NCI-H774 (cell line): ENCODE results near the gene MMEL1.
"Not testable (repeated sequence)": the region's sequence is repeated elsewhere in the genome, so short reads cannot be mapped to it uniquely, and the experiment has no call there.

Experiments
- DNase-seq: peaks from one replicate; lab custom pipeline; 2025; lab: John Stamatoyannopoulos, UW

Gene MMEL1, protein sequence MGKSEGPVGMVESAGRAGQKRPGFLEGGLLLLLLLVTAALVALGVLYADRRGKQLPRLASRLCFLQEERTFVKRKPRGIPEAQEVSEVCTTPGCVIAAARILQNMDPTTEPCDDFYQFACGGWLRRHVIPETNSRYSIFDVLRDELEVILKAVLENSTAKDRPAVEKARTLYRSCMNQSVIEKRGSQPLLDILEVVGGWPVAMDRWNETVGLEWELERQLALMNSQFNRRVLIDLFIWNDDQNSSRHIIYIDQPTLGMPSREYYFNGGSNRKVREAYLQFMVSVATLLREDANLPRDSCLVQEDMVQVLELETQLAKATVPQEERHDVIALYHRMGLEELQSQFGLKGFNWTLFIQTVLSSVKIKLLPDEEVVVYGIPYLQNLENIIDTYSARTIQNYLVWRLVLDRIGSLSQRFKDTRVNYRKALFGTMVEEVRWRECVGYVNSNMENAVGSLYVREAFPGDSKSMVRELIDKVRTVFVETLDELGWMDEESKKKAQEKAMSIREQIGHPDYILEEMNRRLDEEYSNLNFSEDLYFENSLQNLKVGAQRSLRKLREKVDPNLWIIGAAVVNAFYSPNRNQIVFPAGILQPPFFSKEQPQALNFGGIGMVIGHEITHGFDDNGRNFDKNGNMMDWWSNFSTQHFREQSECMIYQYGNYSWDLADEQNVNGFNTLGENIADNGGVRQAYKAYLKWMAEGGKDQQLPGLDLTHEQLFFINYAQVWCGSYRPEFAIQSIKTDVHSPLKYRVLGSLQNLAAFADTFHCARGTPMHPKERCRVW

DNA sequence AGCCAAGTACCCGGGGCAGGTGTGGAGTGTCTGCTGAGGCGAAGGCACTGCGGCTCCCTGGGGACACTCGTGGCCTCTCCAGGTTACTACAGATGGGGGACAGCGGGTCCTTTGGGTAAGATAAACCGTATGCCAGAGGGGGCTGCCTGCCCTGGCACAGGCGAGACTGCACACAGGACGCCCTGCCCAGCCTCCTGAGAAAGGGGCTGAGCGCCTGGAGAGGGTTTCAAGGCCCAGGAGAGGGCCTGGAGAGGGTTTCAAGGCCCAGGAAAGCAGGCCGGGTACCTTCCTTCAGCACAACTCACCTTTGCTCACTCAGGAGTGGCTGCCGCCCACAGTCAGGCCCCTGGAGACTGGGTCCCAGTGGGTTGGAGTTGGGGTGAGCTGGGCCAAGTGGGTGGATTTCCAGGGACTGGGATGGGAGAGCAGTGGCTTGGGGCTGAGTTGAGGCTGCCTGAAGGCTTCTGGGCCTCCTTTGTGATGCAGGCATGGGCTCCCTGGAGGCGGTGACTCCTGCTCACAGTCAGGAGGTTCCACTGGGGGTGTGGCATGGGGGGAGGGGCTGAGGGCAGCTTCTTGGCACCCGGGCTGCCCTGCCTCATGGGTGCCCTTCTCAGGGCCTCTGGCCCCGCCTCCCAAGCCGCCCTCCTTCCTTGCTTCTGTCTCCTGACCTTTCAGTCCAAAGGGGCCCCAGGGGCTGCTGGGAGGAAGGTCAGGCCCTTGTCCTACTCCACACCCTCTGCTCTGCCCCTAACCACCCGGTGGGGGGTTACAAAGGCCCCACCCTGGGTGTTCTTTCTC lies at the start of gene MMEL1:
Gene MMEL1, minus strand, starts transcription at position 456 of the 801 bp plus-strand sequence. CDS start 3,532 bp downstream, outside the sequence.
- no peak for DNase-seq

DNA sequence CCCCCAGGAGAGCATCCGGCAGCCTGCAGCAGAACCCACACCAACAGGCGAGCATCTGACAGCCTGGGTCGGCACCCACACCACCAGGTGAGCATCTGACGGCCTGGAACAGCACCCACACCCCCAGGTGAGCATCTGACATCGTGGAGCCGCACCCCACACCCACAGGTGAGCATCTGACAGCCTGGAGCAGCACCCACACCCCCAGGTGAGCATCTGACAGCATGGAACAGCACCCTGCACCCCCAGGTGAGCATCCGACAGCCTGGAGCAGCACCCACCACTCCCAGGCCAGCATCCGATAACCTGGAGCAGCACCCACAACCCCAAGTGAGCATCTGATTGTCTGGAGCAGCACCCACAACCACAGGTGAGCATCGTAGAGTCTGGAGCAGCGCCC lies 43.9 kb upstream of the MMEL1 start:
- DNase-seq, result not testable (repeated sequence)

DNA sequence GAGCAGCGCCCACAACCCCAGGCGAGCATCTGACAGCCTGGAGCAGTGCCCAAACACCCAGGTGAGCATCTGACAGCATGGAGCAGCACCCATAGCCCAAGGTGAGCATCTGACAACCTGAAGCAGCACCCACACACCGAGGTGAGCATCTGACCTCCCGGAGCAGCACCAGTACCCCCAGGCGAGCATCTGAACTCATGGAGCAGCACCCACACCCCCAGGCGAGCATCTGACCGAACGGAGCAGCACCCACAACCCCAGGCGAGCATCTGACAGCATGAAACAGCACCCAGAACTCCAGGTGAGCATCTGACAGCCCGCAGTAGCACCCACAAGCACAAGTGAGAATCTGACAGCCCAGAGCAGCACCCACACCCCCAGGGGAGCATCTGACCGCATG lies 38.8 kb upstream of the MMEL1 start:
- DNase-seq, result not testable (repeated sequence)

DNA sequence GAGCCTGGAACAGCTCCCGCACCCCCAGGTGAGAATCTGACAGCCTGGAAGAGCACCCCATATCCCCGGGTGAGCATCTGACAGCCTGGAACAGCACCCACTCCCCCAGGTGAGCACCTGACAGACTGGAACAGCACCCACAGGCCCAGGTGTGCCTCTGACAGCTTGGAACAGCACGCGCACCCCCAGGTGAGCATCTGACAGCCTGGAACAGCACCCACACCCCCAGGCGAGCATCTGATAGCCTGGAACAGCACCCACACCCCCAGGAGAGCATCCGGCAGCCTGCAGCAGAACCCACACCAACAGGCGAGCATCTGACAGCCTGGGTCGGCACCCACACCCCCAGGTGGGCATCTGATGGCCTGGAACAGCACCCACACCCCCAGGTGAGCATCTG lies 27.0 kb upstream of the MMEL1 start:
- DNase-seq, result not testable (repeated sequence)

DNA sequence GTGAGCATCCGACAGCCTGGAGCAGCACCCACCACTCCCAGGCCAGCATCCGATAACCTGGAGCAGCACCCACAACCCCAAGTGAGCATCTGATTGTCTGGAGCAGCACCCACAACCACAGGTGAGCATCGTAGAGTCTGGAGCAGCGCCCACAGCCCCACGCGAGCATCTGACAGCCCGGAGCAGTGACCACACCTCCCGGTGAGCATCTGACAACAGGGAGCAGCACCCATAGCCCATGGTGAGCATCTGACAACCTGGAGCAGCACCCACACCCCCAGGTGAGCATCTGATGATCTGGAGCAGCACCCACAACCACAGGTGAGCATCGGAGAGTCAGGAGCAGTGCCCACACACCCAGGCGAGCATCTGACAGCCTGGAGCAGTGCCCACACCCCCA lies 25.1 kb upstream of the MMEL1 start:
- not testable (repeated sequence) for DNase-seq

DNA sequence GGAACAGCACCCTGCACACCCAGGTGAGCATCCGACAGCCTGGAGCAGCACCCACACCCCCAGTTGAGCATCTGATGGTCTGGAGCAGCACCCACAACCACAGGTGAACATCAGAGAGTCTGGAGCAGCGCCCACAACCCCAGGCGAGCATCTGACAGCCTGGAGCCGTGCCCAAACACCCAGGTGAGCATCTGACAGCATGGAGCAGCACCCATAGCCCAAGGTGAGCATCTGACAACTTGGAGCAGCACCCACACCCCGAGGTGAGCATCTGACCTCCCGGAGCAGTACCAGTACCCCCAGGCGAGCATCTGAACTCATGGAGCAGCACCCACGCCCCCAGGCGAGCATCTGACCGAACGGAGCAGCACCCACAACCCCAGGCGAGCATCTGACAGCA lies 24.3 kb upstream of the MMEL1 start:
- not testable (repeated sequence) for DNase-seq

DNA sequence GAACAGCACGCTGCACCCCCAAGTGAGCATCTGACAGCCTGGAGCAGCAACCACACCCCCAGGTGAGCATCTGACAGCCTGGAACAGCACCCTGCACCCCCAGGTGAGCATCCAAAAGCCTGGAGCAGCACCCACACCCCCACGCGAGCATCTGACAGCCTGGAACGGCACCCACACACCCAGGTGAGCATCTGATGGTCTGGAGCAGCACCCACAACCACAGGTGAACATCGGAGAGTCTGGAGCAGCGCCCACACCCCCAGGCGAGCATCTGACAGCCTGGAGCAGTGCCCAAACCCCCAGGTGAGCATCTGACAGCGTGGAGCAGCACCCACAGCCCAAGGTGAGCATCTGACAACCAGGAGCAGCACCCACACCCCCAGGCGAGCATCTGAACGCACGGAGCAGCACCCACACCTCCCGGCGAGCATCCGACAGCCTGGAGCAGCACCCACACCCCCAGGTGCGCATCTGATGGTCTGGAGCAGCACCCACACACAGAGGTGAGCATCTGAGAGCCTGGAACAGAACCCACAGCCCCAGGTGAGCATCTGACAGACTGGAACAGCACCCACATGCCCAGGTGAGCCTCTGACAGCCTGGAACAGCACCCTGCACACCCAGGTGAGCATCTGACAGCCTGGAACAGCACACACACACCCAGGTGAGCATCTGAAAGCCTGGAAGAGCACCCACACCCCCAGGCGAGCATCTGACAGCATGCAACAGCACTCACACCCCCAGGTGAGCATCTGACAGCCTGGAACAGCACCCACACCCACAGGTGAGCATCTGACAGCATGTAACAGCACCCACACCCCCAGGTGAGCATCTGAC lies 23.0 kb upstream of the MMEL1 start:
- not testable (repeated sequence) for DNase-seq

DNA sequence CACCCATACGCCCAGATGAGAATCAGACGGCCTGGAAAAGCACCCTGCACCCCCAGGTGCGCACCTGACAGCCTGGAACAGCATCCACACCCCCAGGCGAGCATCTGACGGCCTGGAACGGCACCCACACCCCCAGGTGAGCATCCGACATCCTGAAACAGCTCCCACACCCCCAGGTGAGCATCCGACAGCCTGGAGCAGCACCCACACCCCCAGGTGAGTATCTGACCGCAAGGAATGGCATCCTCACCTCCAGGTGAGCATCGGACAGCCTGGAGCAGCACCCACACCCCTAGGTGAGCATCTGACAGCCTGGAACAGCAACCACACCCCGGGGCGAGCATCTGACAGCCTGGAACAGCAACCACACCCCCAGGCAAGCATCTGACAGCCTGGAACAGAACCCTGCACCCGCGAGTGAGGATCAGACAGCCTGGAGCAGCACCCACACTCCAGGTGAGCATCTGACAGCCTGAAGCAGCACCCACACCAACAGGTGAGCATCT lies 21.7 kb upstream of the MMEL1 start:
- not testable (repeated sequence) for DNase-seq

DNA sequence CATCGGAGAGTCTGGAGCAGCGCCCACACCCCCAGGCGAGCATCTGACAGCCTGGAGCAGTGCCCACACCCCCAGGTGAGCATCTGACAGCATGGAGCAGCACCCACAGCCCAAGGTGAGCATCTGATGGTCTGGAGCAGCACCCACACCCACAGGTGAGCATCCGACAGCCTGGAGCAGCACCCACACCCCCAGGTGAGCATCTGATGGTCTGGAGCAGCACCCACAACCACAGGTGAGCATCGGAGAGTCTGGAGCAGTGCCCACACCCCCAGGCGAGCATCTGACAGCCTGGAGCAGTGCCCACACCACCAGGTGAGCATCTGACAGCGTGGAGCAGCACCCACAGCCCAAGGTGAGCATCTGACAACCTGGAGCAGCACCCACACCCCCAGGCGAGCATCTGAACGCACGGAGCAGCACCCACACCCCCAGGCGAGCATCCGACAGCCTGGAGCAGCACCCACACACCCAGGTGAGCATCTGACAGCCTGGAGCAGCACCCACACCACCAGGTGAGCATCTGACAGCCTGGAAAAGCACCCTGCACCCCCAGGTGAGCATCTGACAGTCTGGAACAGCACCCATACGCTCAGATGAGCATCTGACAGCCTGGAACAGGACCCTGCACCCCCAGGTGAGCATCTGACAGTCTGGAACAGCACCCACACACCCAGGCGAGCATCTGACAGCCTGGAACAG lies 21.1 kb upstream of the MMEL1 start:
- not testable (repeated sequence) for DNase-seq

DNA sequence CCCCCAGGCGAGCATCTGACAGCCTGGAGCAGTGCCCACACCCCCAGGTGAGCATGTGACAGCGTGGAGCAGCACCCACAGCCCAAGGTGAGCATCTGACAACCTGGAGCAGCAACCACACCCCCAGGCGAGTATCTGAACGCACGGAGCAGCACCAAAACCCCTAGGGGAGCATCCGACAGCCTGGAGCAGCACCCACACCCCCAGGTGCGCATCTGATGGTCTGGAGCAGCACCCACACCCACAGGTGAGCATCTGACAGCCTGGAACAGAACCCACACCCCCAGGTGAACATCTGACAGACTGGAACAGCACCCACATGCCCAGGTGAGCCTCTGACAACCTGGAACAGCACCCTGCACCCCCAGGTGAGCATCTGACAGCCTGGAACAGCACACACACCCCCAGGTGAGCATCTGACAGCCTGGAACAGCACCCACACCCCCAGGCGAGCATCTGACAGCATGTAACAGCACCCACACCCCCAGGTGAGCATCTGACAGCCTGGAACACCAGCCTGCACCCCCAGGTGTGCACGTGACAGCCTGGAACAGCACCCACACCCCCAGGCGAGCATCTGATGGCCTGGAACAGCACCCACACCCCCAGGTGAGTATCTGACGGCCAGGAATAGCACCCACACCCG lies 20.2 kb upstream of the MMEL1 start:
- DNase-seq, result not testable (repeated sequence)

DNA sequence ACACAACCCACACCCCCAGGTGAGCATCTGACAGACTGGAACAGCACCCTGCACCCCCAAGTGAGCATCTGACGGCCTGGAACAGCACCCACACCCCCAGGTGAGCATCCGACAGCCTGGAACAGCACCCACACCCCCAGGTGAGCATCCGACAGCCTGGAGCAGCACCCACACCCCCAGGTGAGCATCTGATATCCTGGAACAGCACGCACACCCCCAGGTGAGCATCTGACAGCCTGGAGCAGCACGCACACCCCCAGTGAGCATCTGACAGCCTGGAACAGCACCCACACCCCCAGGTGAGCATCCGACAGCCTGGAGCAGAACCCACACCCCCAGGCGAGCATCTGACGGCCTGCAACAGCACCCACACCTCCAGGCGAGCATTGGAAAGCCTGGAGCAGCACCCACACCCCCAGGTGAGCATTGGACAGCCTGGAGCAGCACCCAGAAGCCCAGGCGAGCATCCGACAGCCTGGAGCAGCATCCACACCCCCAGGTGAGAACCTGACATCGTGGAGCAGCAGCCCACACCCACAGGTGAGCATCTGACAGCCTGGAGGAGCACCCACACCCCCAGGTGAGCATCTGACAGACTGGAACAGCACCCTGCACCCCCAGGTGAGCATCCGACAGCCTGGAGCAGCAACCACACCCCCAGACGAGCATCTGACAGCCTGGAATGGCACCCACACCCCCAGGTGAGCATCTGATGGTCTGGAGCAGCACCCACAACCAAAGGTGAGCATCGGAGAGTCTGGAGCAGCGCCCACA lies 19.5 kb upstream of the MMEL1 start:
- not testable (repeated sequence) for DNase-seq

DNA sequence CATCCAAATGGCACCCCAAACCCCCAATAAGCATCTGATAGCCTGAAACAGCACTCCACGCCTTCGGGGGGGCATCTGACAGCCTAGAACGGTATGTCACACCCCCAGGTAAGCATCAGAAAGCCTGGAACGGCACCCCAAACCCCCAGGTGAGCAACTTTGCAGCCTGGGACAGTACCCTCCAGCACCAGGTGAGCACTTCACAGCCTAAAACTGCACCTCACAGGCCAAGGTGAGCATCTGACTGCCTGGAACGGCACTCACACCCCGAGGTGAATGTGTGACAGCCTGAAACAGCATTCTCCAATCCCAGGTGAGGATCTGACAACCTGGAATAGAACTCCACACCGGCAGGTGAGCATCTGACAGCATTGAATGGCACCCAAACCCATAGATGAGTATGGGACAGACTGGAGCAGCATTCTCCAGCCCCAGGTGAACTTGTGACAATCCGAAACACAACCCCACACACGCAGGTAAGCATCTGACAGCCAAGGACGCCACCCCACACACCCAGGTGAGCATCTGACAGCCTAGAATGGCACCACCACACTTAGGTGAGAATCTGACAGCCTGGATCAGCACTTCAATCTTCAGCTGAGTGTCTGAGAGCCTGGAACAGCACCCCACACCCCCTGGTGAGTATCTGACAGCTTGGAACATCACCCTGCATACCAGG lies 18.3 kb upstream of the MMEL1 start:
- no peak for DNase-seq

DNA sequence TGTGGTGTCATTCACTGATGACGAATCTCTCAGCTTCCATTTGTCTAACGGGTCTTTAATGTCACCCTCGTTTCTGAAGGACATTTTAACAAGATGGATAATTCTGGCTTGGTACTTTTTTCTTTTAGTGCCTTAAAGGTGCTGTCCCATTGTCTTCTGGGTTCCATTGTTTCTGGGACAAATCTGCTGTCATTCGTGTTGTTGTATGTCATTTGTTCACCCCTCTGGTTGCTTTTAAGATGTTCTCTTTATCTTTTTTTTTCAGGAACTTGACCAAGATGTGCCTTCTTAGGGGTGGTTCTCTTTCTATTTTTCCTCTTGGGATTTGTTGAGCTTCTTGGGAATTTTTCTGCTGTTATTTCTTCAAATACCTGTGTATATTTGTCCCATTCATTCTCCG lies 14.0 kb upstream of the MMEL1 start:
- DNase-seq, result no peak

DNA sequence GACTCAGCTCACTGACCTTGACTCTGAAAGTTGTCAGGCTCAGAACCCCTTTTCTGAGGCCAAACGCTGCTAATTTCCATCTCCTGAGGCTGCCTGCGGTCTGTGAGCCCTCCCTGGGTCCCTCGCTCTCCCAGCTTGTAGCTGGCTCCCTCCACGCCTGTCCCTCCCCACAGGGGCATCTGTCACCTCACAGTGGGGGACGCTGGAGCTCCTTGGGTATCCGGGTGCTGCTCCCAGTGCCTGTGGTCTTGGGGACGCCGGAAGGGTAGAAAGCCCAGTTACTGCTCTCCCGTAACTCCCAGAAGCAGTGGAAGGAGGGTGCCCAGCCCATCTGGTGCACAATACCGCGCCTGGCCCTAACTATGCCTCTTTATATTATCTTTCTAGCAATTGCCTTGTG lies 13.0 kb upstream of the MMEL1 start:
- DNase-seq, result no peak

DNA sequence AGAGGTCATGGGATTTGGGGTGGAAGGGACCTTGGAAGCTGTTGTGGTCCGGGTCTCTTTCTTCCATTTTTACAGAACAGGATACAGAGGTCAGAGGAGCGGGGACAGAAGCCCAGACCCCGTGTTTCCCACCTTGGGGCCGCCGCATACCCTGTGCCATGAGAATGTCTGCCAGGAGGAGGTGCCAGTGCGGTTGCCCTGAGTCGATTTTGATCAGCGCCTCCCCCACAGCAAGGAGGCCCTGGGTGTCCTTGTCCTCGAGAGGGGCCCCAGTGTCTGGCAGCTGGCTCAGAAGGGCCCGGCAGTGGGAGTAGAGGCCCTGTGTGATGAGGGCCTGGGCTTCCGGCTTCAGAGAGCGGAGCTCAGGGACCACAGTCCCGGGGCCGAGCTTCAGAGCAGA lies 12.3 kb upstream of the MMEL1 start:
- no peak for DNase-seq

DNA sequence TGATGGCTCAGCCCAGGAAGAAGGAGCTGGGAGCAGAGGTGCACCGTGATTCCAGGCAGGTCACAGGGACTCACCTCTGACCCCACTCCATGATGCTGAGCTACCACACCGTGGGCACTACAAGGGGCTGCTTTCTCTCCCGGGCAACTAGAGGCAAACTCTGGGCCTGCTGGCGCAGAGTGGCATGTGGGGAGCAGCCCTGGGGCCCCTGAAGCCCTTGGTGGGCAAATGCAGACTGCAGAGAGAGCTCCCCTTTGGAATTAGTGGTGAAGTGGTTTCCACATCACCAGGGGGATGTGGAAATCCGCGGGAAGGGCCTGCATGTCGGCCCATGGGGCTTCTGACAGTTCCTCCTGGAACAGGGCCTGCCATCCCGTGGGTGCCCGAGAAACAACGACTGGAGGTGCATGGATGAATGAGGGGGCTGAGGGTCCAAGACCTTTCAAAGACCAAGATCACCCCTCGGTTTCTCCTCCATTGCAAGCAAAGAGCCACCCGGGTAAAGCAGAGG lies 11.8 kb upstream of the MMEL1 start:
- no peak for DNase-seq

DNA sequence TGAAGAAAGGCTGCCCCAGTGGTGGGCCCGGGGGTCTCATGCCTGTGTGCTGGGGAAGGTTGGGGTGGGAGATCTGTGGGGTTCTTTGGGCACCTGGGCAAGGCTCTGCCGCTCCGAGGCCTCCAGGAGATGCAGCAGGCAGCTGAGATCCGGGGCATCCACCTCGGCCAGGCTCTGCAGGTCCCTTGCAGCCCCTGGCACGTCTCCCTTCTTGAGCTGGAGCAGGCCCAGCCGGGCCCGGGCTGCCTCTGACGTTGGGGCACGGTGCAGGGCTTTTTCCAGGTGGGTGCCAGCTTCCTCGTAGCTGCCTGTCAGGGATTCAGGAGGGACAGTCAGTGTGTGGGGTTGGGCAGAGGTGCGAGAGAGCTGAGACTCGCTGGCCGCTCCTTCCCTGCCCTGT lies 11.4 kb upstream of the MMEL1 start:
- no peak for DNase-seq

DNA sequence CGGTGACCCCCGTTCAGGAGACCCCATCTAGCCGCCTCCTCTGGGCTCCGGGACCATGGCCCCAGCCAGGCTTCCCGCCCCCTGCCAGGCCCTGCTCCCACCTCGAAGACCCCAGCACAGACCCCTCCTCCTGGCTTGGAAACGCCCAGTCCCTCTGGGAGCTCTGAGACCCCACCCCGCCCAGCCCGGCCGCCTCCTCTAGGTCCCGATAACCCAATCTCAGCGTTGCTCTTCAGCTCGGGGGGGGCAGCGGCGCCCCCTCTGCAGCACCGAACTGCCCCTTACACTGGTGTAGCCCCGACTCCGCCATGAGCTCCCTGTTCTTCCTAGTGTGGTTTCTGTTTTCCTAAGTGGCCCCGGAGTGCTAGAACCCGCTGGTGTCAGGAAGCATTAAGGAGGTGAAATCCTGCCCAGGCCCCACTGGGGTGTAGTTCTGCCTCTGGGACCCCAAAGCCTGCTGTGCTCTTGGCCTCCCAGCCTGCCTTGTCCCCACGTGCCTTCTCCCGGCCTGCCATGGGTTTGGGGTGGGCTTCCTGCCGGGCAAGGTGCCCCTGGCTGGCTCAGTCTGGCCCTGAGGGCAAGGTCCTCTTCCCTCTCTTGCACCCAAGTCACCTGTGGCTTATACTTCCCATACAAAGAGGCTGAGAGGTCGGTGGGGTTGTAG lies 10.7 kb upstream of the MMEL1 start:
- no peak for DNase-seq
